Adrenal gland (tissue), 12 donors: ENCODE data around the gene GNMT. TPM values are rescaled to one million over a fixed set of nuclear protein-coding genes. Genes with fewer than 3 reads are reported as not detected.

ENCODE experiments used
- DNase-seq, 7 donors: peaks; one replicate each; pipeline ENCODE4 v3.0.0-alpha.2; 2019 to 2020
- H3K27ac ChIP-seq, 5 donors: fragments of 200-600 bp; sonication (generic) in 4 of 5; 1 replicate in 3 of 5; 2 replicates in 2 of 5; pipeline versions ENCODE4 v1.5.1 to v1.8.0; 2016 to 2020; ENCODE audit warnings: mild to moderate bottlenecking in 1 of 5
- H3K27me3 ChIP-seq: fragments of 200-600 bp; 2 replicates; pipeline ENCODE4 v1.8.0; 2021
- H3K36me3 ChIP-seq, 2 donors: fragments of 200-600 bp; replicated peaks in 1 of 2; 1 replicate in 1 of 2; 2 replicates in 1 of 2; pipeline versions ENCODE4 v1.5.1 to v1.8.0; 2018 to 2022
- H3K4me1 ChIP-seq, 2 donors: fragments of 200-600 bp; replicated peaks in 1 of 2; 1 replicate in 1 of 2; 2 replicates in 1 of 2; pipeline versions ENCODE4 v1.5.1 to v1.8.0; 2018 to 2021
- H3K4me3 ChIP-seq, 4 donors: fragments of 200-600 bp; sonication (generic) in 3 of 4; one replicate each; pipeline ENCODE4 v1.5.1; 2016 to 2018
- H3K9me3 ChIP-seq, 3 donors: fragments of 200-600 bp; sonication (generic) in 1 of 3; replicated peaks in 1 of 3; 1 replicate in 2 of 3; 2 replicates in 1 of 3; pipeline versions ENCODE4 v1.5.1 to v1.8.0; 2016 to 2021
- POLR2A ChIP-seq, 2 donors: fragments of 450-650 bp; IDR thresholded peaks; one replicate each; pipeline ENCODE4 v1.6.1; 2017; ENCODE audit warnings: antibody characterized with exemption in 2 of 2, mild to moderate bottlenecking in 2 of 2, moderate library complexity in 1 of 2
- WGBS, 4 donors: extraction: QIAGEN DNeasy Blood & Tissue Kit in 2 of 4; methylation state at CpG; one replicate each; pipeline versions ENCODE4 v1.1.5 to v1.1.7; 2013 to 2017; 5-methylcytosine and 5-hydroxymethylcytosine counted together
- intact Hi-C, 2 donors: fragments of 100-400 bp; cut with DNase I; formaldehyde crosslinking; loops; one replicate each; pipeline versions ENCODE4 v1.14.1 to v1.15.0; 2022 to 2023
- polyA plus RNA-seq, 3 donors: library from polyadenylated mRNA; stranded (reverse); fragments of 200-250 nt in 2 of 3; fragments of 350-450 nt in 1 of 3; fragmentation: Illumina TruSeq in 1 of 3; extraction: RNeasy Lipid Tissue Mini Kit (QIAGEN cat#74804) in 1 of 3; gene quantifications; one replicate each; pipeline ENCODE4 v1.2.3, GENCODE V29; 2013 to 2014
- total RNA-seq, 9 donors: library from RNA; depleted of rRNA in 4 of 9; stranded (reverse); fragments of >200 nt in 4 of 9; fragments of 120-200 nt in 1 of 9; fragmentation: NEBNext Ultra II Directional in 1 of 9; extraction: Animal tissue kit (Norgen Biotek cat#: 25700) in 1 of 9; gene quantifications; one replicate each; pipeline versions ENCODE4 v1.1.0 to v1.2.4, GENCODE V29; 2013 to 2023
- TF ChIP-seq, protein P1 (sequence below), 6 experiments: fragments of 450-650 bp in 4 of 6; fragments of 200-600 bp in 2 of 6; sonication (generic) in 1 of 6; IDR thresholded peaks; 1 replicate in 5 of 6; 2 replicates in 1 of 6; pipeline versions ENCODE4 v1.5.1 to v1.8.0; 2016 to 2021; ENCODE audit warnings: antibody characterized with exemption in 6 of 6, mild to moderate bottlenecking in 2 of 6, moderate library complexity in 1 of 6
- donor health status: healthy with polysubstance abuse.
- donor health status: Bipolar disorder and iron deficiency.
- donor health status: DM: yes; HTN: yes; CAD: no.
- donor health status: DM: no; HTN: no; CAD: no.
- donor health status: DM: no; HTN: no; CAD: no.
- donor health status: DM: yes; HTN: yes; CAD: no.

Gene GNMT
- total and polyA plus RNA-seq, 12 donors: 0.28 to 4.4 (median 0.53) TPM; not detected in 4

DNA sequence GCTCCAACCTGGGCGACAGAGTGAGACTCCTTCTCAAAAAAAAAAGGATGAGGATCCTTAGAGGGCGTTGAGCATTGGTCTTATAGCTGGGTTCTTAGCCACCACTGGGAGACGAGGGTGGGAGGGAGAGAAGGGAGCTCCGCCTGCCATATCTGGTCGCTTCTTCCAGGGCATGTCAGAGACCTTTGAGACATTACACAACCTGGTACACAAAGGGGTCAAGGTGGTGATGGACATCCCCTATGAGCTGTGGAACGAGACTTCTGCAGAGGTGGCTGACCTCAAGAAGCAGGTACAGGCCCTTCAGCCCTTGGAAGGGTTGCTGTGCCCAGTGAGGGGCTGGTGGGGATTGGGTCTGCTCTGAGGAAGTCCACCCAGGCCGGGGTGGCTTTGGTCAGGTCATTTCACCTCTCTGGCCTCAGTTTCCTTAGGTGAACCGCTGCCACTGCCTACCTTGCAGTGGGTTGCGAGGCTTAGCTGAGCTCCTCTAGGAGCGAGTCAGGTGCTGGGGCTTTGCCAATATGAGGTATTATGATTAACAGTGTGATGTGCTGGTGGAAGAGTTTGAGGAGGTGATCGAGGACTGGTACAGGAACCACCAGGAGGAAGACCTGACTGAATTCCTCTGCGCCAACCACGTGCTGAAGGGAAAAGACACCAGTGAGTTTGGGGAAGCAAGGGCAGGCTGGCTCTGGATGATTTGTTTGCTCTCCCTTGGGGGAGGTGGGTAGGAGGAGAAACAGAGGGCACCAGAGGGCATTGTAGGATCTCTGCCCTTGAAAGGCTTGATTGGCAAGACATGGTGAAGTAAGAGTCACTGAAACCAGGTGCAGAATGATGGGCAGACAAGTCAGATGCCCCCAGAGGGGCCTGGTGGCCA, 22.8 kb upstream of the GNMT start:
- TF ChIP-seq, protein P1, sequence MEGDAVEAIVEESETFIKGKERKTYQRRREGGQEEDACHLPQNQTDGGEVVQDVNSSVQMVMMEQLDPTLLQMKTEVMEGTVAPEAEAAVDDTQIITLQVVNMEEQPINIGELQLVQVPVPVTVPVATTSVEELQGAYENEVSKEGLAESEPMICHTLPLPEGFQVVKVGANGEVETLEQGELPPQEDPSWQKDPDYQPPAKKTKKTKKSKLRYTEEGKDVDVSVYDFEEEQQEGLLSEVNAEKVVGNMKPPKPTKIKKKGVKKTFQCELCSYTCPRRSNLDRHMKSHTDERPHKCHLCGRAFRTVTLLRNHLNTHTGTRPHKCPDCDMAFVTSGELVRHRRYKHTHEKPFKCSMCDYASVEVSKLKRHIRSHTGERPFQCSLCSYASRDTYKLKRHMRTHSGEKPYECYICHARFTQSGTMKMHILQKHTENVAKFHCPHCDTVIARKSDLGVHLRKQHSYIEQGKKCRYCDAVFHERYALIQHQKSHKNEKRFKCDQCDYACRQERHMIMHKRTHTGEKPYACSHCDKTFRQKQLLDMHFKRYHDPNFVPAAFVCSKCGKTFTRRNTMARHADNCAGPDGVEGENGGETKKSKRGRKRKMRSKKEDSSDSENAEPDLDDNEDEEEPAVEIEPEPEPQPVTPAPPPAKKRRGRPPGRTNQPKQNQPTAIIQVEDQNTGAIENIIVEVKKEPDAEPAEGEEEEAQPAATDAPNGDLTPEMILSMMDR (IDR thresholded peaks at IDR 0.05): no peak
- TF ChIP-seq POLR2A (IDR thresholded peaks at IDR 0.05): no peak
- Histone ChIP-seq H3K9me3 (no peaks in the 10 kb centered on the region), H3K4me3 (no peak overlapping the region), H3K36me3 (peaks cover 0 to 54% of the 10 kb centered on the region in 2 donors), H3K4me1 (peaks cover 0 to 5% of the 10 kb centered on the region in 2 donors), H3K27me3 (no peaks in the 10 kb centered on the region), H3K27ac (no peak overlapping the region)
- intact Hi-C loops: no loop called here
- WGBS, 4 donors: 93 to 96% (median 94%) methylated on average over 11 to 13 of the region's 13 CpGs
- no peak for DNase-seq

DNA sequence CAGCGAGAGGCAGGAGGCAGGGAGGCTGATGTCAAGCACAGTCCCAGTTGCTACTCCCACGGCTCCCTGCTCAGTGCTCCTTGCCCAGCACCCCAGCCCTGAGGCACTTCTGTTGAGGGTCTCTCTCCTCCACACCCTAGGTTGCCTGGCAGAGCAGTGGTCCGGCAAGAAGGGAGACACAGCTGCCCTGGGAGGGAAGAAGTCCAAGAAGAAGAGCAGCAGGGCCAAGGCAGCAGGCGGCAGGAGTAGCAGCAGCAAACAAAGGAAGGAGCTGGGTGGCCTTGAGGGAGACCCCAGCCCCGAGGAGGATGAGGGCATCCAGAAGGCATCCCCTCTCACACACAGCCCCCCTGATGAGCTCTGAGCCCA, 22.1 kb upstream of the GNMT start:
- peaks cover 0 to 54% of the 10 kb centered on the region in 2 donors for H3K36me3 ChIP-seq
- WGBS, 4 donors: 83 to 95% (median 86%) methylated on average over 4 to 5 of the region's 5 CpGs
- intact Hi-C loops: no loop called here

DNA sequence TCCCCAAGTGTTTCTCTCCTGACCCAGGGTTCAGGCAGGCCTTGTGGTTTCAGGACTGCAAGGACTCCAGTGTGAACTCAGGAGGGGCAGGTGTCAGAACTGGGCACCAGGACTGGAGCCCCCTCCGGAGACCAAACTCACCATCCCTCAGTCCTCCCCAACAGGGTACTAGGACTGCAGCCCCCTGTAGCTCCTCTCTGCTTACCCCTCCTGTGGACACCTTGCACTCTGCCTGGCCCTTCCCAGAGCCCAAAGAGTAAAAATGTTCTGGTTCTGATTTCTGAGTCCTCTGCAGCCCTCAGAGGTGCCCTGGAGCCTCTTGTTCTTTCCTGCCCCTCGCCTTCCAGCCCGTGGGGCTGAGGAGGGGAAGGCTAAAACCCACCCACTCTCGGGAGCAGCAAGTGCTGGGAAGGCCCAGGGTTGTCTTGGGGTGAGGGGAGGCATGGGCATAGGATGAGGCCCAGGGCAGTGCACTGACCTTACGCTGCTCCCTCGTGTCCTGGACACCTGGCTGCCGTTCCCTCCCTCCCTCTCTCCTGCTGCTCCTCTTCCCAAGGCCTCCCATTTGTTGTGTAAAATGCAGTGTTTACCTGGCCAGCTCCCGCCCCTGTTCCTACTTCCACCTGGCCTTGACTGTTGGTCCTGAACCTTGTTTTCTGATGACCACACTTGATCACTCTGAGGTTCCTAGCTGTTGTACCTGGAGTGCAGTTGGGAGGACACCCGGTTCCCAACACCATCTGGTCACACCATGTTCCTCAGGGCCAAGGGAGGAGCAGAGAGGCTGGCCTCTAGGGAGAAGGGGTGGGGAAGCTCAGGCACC, 21.4 kb upstream of the GNMT start:
- H3K36me3 ChIP-seq: peaks cover 0 to 53% of the 10 kb centered on the region in 2 donors
- H3K4me3 ChIP-seq: no peak overlapping the region
- no peaks in the 10 kb centered on the region for H3K4me1 ChIP-seq
- DNase-seq: no peak
- TF ChIP-seq, protein P1 (IDR thresholded peaks at IDR 0.05): no peak
- no peak for TF ChIP-seq POLR2A (IDR thresholded peaks at IDR 0.05)
- H3K27ac ChIP-seq: no peak overlapping the region
- H3K9me3 ChIP-seq: no peaks in the 10 kb centered on the region
- 69 to 87% (median 84%) methylated on average over 8 to 9 of the region's 9 CpGs for WGBS, 4 donors
- intact Hi-C loops: no loop called here
- no peaks in the 10 kb centered on the region for H3K27me3 ChIP-seq

More for the DNA sequence above, 22.1 kb upstream of the GNMT start:
- TF ChIP-seq POLR2A (IDR thresholded peaks at IDR 0.05): no peak
- TF ChIP-seq, protein P1 (IDR thresholded peaks at IDR 0.05): no peak
- H3K4me1 ChIP-seq: no peaks in the 10 kb centered on the region
- no peak for DNase-seq
- H3K9me3 ChIP-seq: no peaks in the 10 kb centered on the region
- no peak overlapping the region for H3K27ac ChIP-seq
- H3K4me3 ChIP-seq: no peak overlapping the region
- no peaks in the 10 kb centered on the region for H3K27me3 ChIP-seq

DNA sequence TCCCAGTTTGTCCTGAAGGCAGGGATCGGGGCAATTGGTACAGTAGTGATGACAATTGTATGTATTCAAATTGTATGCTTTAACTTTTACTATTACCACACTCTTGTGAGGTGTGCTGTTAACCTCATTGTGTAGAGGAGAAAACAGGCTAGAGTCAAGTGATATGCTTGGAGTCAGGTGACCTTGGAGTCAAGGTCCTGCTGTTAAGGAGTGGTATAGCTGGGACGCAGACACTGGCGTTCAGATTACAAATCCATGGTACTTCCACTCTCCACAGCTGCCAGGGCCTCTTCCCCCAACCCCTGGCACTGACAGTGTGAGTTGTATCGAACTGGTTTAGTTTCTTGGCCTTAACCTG, 20.8 kb upstream of the GNMT start:
- WGBS, 4 donors: 58 to 67% (median 64%) methylated on average over 3 to 4 of the region's 4 CpGs

More for the DNA sequence above, 20.8 kb upstream of the GNMT start:
- Histone ChIP-seq H3K4me3 (no peak overlapping the region), H3K27ac (no peak overlapping the region), H3K9me3 (no peaks in the 10 kb centered on the region), H3K4me1 (no peaks in the 10 kb centered on the region), H3K36me3 (peaks cover 0 to 47% of the 10 kb centered on the region in 2 donors), H3K27me3 (no peaks in the 10 kb centered on the region)
- intact Hi-C loops: no loop called here
- TF ChIP-seq, protein P1 (IDR thresholded peaks at IDR 0.05): no peak
- no peak for TF ChIP-seq POLR2A (IDR thresholded peaks at IDR 0.05)
- DNase-seq: peak in 1 of 7 donors; percentile 26
